ENCODE measurements around the gene RANBP10.

The RANBP10 gene

DNA sequence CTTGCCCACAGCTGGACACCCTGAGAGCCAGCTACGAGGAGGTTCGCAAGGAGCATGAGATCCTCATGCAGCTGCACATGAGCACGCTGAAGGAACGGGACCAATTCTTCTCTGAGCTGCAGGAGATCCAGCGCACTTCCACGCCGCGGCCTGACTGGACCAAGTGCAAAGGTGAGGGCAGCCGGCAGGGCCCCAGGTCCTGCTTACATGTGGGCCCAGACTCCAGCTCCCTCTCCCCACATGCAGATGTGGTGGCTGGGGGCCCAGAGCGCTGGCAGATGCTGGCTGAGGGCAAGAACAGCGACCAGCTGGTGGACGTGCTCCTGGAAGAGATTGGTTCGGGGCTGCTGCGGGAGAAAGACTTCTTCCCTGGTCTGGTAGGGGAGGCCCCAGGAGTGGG lies 19.5 kb upstream of the RANBP10 start:
- no peak for DNase-seq (ENCODE audit: low read depth)

DNA sequence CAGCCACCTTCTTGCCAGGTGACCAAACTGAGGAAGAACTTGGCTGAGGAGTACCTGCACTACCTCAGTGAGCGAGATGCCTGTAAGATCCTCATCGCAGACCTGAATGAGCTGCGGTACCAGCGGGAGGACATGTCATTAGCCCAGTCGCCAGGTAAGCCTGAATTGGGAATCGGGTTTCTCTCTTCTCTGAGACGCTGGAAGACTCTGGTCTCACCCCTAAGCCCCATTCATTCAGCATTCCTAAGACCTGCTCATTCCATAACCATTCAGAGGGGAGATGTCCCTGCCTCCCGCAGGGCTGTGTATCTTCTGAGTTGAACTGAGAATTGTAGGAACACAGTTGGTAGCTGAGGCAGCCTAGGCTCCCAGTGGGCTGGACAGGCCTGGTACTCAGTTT lies 18.8 kb upstream of the RANBP10 start:
- DNase-seq (ENCODE audit: low read depth) = no peak

DNA sequence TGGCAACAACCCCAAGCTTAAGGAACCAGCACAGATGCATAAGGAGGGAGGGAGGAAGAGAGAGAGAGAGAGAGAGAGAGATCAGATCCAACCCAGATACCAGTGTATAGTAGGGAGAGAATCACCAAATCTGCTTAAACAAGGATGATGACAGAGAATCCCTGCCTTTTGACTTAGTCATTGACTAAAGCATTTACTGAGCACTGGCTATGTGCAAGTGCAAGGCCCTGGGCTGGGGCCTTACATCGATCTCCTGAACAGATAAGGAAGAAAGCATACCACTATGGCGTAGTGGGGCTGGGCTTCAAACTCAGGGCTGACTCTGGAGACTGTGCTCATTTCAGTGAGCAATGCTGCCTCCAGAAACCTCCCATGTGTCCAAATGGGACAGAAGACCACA lies 16.2 kb upstream of the RANBP10 start:
- DNase-seq (ENCODE audit: low read depth) = no peak

DNA sequence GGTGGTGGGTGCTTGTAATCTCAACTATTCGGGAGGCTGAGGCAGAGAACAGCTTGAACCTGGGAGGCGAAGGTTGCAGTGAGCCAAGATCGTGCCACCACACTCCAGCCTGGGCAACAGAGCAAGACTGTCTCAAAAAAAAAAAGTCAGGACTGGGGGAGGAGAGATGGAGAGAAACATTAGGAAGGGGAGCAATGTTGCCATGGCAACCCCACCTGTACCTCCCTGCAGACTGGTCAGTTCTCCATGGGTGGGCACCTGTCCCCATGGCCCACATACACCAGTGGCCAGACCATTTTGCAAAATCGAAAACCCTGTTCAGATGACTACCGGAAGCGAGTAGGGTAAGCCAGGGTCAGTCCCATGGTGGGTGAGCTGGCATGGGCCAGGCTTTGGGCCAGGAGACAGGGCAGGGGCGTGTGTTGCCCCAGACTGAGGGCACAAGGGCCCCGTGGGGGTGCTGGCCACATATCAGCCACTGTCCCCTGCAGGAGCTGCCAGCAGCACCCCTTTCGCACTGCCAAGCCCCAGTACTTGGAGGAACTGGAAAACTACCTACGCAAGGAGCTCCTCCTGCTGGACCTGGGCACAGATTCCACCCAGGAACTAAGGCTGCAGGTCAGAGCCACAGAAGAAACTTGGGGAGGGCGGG lies 14.4 kb upstream of the RANBP10 start:
- DNase-seq (ENCODE audit: low read depth) = no peak

DNA sequence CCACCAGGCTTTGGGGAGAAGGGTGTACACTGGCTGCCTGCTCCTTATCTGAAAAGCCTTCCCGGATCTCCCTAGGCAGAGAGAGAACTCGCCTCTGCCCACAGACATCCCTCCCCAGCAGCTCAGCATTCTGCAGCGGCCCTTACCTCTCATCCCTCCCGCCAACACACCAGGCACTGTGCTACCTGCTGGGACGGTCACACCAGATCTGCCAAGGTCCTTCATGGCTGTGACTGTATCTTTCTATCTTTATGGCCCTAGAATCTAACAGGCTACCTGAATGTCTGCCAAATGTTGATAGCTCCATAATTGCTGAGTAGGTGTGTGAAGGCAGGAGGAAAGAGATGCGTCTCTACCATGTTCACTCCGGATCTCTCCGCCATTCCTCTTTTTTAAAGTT lies 8.2 kb upstream of the RANBP10 start:
- DNase-seq (ENCODE audit: low read depth) = no peak

DNA sequence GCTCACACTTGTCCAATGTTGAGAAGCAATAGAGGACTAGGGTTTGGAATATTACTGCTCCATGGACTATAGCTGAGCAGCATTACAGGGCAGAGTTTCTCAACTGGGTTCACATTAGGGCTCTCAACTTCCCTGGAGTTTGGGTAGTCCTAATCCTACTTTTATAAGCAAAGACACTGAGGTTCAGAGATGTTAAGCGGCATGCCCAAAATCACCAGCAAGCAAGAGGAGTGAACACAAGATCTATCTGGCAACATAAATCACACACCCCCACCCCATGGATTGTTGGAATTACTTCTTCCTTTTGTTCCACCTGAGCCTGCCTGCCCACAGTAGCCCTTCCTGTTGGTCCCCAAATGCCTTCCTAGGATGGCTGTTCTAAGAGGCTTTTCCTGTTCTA lies 5.5 kb upstream of the RANBP10 start:
- DNase-seq (ENCODE audit: low read depth) = no peak

DNA sequence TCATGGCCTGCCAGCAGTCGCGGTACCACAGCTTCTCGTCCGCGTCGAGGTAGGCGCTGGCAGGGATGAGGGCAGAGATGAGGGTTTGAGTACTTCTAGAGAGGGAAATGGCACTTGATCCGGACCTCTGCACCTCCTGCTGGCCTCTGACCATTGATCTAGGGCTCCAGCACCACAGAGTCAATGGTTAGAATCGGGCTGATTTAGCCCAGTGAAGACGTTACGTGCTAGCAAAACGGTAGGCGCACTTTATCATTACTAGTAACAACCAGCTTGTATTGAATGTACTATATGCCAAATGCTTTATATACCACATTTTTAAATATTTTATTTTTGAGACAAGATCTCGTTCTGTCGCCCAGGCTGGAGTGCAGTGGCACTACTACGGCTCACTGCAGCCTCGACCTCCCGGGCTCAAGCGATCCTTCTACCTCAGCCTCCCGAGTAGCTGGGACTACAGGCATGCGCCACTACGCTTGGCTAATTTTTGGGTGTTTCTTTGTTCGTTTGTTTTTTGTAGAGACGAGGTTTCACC lies 855 bp upstream of the RANBP10 start:
- no peak for DNase-seq (ENCODE audit: low read depth)

DNA sequence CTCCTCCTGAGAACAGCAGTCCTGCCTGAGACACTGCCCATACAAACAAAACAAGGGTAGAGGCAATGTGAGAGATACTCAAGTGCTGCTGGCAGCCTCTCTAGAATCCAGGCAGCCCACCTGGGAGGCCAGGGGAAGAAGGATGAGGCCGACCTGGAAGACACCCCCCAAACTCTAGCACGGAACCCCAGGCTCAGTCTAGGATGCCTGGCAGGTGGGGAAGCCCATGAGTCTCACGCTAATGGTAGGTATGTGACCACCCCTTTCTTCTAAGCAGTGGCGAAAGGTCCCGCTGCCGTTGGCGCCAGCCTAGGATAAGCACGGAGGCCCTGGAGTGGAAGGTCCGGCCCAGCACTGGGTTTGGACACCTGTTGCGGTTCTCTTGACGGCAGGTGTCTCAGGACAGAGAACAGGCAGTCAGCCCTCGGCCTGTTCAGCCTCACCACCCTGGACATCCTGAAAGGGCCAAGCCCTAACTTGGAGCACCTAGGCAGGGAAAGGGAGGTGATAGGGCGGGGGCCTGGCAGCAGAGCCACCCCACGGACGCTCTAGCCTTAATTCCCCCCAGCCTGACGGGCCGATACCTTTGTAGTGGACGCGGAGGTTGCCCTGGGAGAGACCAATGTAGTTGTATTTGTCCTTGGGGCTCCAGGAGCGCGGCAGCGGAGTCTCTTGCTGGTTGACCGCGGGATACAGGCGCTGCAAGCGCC lies 487 bp downstream of the RANBP10 start:
- DNase-seq (ENCODE audit: low read depth) = no peak

DNA sequence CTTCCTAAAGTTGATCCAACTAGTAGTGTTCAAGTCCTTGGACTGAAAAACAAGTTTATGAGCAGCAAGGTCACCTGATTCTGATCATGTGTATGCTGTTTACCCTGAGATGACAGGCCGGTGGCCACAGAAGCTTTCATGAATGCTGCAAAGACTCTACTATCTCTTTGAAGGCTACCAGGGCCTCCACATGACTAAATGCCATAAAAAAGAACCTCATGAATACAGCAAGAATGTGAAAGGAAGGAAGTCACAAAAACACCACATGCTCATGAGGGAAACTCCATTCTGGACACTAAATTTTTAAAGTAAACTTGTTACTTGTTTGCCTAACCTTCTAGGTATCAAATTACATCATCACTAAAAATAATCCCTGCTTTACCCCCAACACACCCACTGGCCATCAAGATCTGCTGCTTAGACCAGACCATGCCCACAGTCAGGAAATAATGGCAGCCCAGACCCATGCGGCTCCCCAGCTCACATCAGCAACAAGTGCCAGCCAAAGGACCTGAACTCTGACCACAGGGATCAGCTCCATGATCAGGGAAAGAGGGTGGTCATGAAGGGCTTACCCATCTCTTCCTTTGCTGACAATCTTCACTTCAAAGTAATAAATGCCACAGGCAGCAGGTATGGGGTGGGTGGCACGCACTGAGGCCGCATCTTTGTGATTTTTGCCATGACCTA lies 1.4 kb downstream of the RANBP10 start:
- no peak for DNase-seq (ENCODE audit: low read depth)

DNA sequence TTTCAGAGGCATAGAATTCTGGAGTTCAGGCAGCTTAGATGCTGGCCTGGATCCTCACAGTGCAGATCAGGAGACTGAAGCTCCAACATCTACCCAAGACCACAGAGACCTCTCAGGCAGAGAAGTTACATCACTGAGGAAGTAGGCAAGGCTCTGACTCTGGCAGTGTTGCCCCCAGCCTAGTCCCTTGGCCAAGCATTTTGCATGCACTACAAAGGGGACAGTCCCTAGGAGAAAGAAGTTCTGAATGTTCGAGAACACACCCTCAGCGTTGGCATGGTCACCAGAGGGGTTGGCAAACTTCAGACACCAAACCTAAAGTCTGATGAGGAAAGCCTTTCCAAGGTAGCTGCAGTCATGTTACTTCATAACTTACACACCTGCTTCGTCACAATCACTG lies 2.5 kb downstream of the RANBP10 start:
- DNase-seq (ENCODE audit: low read depth) = no peak

DNA sequence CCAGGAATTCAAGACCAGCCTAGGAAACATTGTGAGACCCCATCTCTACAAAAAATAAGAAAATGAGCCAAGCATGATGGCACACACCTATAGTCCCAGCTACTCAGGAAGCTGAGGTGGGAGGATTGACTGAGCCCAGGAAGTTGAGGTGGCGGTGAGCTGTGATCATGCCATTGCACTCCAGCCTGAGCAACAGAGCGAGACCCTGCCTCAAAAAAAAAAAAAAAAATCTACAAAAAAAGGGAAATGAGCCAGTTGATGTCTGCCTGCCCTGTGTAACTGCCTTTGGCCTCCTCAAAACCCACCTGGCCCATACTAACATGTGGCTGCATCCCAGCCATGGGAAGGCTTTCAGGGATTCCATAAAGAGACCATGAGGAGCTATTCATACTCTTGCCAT lies 4.5 kb downstream of the RANBP10 start:
- DNase-seq (ENCODE audit: low read depth) = no peak

DNA sequence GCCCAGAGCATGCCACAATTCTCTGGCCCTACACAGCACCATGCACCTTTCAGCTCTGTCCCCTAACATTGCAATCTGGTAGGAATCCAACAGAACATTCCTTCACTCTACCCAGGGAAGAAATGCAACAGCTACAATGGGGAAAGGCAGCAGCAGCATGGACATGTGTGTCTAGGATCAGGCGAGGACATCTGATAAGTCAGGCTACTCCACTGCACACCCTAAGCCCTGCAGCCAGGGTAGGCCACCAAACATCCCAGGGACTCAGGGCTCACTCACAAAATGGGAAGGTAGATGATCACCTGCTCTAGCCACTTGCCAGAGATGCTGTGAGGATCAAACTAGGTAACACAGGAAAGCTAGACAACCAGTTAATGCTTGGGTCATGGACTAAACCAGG lies 5.1 kb downstream of the RANBP10 start:
- no peak for DNase-seq (ENCODE audit: low read depth)

DNA sequence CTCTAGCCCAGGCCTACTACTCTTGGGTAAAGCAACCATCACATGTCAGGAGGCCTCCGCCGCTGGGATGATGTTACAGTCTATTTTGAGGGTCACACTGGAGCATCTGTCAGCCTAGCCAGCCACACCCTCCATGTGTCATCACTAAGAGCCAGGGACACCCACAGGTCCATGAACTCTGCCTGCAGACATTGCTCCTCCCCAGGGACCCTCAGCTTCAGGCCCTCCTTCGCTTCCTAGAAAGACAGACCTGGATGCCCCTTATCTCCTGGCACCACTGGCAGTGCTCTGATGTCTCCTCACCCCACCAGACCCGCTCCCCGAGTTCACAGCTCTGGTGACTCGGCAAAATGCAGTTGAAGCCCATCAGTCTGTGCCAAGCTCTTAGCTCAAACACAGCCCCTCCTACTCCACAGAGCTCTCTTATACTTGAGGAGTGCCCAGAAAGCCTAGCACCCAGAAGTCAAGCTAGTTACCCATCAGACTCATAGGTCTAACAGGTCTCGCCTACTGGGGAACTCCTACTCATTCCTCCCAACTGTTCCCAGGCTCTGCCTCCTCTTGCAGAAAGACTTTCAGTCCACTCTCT lies 5.9 kb downstream of the RANBP10 start:
- no peak for DNase-seq (ENCODE audit: low read depth)

DNA sequence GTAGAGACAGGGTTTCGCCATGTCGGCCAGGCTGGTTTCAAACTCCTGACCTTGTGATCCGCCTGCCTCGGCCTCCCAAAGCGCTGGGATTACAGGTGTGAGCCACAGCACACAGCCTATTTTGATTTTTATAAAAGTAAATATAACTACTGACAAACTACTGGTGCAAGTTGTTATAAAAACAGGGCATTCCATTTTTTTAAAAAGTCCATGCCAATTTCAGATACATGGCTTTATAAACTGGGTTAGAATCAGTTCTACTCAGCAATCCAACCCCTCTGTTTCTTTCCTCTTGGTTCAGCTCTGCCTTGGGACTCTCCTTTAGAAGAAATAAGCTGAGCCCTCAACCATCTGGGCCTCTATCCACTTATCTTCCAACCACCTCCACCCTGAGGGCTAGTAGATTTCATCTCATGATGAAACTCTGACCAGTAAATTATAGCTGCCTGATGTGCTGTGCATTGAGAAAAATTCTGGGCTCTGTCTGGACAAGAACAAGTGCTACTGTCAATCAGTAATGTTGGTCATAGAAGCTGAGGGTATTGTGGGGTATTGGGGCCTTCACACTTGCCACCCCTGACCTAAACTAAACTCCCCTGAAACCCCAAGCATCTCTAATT lies 10.2 kb downstream of the RANBP10 start:
- no peak for DNase-seq (ENCODE audit: low read depth)

DNA sequence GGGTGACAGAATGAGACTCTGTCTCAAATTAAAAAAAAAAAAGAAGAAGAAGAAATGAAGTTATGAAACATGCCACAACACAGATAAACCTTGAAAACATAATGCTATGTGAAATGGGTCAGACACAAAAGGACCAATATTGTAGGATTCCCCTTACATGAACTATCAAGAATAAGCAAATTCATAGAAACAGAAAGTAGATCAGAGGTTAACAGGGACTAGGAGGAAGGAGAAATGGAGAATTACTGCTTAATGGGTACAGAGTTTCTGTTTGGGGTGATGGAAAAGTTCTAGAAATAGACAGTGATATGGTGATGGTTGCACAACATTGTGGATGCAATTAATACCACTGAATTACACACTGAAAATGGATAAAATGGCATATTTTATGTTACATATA lies 16.3 kb downstream of the RANBP10 start:
- DNase-seq (ENCODE audit: low read depth) = no peak

DNA sequence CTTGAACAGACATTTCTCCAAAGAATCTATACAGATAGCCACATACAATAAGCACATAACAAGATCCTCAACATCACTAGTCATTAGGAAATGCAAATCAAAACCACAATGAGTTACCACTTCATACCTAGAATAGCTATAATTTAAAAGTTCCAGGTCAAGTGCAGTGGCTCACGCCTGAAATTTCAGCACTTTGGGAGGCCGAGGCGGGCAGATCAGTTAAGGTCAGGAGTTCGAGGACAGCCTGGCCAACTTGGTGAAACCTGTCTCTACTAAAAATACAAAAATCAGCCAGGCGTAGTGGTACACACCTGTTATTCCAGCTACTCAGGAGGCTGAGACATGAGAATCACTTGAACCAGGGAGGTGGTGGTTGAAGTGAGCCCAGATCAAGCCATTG lies 19.9 kb downstream of the RANBP10 start:
- no peak for DNase-seq (ENCODE audit: low read depth)

DNA sequence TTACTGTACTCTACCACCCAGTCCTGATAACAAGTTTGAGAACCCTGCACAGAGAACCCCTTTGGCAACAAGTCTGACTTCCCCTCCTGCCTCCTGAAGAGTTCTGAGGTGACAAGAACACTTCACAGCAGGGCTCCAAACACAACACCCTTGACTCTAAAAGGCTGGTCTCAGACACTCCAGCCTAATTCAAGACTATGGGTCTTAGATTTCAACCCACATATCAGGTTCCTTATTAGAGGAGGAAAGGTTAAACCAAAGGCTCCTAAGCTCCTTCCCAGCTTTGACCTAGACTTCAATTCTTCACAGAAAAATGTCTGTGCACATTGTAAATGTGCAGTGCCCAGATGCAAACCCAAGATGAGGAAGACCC lies 23.0 kb downstream of the RANBP10 start:
- DNase-seq (ENCODE audit: low read depth) = no peak

DNA sequence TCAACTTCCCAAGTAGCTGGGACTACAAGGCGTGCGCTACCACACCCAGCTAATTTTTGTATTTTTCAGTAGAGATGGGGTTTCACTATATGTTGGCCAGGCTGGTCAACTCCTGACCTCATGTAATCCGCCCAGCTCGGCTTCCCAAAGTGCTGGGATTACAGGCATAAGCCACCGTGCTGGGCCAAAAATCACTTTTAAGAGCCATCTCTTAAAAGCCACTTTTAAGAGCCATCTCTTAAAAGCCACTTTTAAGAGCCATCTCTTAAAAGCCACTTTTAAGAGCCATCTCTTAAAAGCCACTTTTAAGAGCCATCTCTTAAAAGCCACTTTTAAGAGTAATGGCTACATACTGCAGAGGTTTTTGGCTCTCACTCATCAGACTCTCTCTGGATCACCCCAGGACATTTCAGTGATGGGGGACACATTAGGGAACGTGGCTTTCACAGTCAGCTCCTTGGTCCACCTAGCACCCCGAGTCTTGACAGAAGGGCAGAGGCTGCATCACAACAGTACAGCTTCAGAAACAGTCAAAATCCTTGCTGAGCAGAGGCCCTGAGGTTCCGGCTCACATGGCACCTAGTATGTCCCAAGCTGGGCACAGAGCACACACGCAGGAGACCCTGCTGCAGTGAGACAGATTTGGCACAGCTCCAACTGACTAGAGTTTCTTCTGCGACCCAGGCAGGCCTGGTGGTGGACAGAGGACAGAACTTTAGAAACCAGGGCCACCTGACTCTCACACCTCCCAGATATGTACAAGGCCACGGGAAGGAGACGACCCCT lies 23.6 kb downstream of the RANBP10 start:
- no peak for DNase-seq (ENCODE audit: low read depth)

DNA sequence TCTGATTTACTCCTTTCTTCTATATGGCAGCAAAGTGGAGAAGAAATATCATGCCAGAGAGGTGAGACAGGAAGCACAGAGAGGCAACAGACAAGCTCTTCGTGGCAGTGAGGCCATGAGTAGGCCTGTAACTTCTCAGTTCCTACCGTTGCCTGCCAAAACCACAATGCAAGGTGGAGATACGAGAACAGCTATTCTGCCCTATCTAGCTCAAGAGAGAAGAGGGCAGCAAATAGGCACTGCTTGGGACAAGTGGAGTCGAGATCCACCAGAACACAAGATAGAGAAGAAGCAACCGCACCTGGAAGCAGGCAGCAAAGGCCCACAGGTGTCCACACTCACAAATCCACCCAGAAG lies 24.8 kb downstream of the RANBP10 start:
- no peak for DNase-seq (ENCODE audit: low read depth)

DNA sequence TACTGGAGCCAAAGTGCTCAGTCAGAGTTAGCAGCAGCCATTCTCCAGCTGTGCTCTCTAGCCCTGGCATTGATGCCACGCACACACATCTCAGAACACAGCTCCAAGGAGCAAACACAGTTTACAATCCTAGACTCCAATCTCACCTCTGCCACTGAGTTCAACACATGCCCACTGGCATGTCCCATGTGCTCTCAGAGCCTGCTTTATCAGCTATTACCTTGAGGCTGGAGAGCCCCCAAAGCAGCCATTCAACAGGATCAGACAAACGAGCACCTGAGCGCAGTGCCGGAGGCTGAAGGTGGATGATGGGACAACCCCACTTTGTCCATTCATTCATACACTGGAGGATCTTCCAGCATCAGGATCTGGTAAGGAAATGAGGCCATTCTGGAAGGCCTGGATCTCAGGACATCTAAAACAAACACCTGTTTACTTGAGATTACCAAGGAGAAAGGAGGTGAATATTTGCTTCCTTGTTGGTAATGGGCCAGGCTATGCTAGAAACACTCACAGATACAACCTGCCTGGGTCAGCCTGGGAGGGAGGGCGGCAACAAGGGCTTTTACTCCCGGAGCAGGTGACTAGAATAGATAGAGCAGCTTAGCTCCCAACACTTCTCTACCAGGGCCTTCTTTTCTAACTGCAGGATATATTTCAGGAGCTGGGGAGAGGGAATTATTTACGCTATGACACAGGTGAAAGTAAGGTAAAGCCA lies 25.4 kb downstream of the RANBP10 start:
- DNase-seq (ENCODE audit: low read depth) = no peak
